Keratinocyte (primary cell): Measurements from ENCODE around the gene NFAM1. TPM values are rescaled to one million over a fixed set of nuclear protein-coding genes. Genes with fewer than 3 reads are reported as not detected.

ENCODE experiments used
- DNase-seq: peaks from one replicate; pipeline ENCODE4 v3.0.0-alpha.2; 2011; ENCODE audit warnings: low read depth, missing footprints, low spot score
- FAIRE-seq: peaks from 2 replicates; lab custom pipeline; 2011; peaks lifted over from hg19 to GRCh38; lab: Jason Lieb, UNC
- H2AFZ ChIP-seq: 2 replicates; pipeline ENCODE4 v1.6.0; 2012; ENCODE audit warnings: low read length, control low read depth, inconsistent platforms; ENCODE audit not compliant: control insufficient read depth
- H3K27ac ChIP-seq: 2 replicates; pipeline ENCODE4 v1.5.1; 2011; ENCODE audit warnings: low read length; ENCODE audit not compliant: control insufficient read depth, insufficient read depth
- H3K27me3 ChIP-seq: 3 replicates; pipeline ENCODE4 v1.6.0; 2011; ENCODE audit warnings: low read length; ENCODE audit not compliant: control insufficient read depth, insufficient read depth; ENCODE audit errors: extremely low read depth
- H3K36me3 ChIP-seq, 2 experiments: 2 replicates in 1 of 2; 3 replicates in 1 of 2; pipeline ENCODE4 v1.5.1; 2011; ENCODE audit warnings: low read length in 2 of 2, mild to moderate bottlenecking in 1 of 2; ENCODE audit not compliant: control insufficient read depth in 2 of 2, insufficient read depth in 2 of 2; ENCODE audit errors: extremely low read depth in 1 of 2
- H3K4me1 ChIP-seq: 3 replicates; pipeline ENCODE4 v1.5.1; 2011; ENCODE audit warnings: low read length; ENCODE audit not compliant: control insufficient read depth, insufficient read depth; ENCODE audit errors: extremely low read depth
- H3K4me2 ChIP-seq: 3 replicates; pipeline ENCODE4 v1.6.0; 2011; ENCODE audit warnings: low read depth, low read length; ENCODE audit not compliant: control insufficient read depth, insufficient read depth; ENCODE audit errors: extremely low read depth
- H3K4me3 ChIP-seq, 3 experiments: fragments of 200-600 bp in 1 of 3; sonication (generic) in 1 of 3; 2 replicates in 2 of 3; 3 replicates in 1 of 3; pipeline ENCODE4 v1.5.1; 2011 to 2016; ENCODE audit warnings: low read length in 3 of 3, mild to moderate bottlenecking in 3 of 3, control low read depth in 2 of 3, inconsistent platforms in 1 of 3, low read depth in 1 of 3, mixed read lengths in 1 of 3, mixed run types in 1 of 3, moderate library complexity in 1 of 3; ENCODE audit not compliant: control insufficient read depth in 2 of 3, insufficient read depth in 2 of 3; ENCODE audit errors: extremely low read depth in 1 of 3
- H3K79me2 ChIP-seq: 2 replicates; pipeline ENCODE4 v1.6.0; 2012; ENCODE audit warnings: low read length; ENCODE audit not compliant: control insufficient read depth, insufficient read depth
- H3K9ac ChIP-seq: 3 replicates; pipeline ENCODE4 v1.6.0; 2011; ENCODE audit warnings: low read length; ENCODE audit not compliant: control insufficient read depth, insufficient read depth; ENCODE audit errors: extremely low read depth
- H3K9me1 ChIP-seq: 3 replicates; pipeline ENCODE4 v1.6.0; 2011; ENCODE audit warnings: low read length; ENCODE audit not compliant: control insufficient read depth, insufficient read depth; ENCODE audit errors: extremely low read depth
- H3K9me3 ChIP-seq: 2 replicates; pipeline ENCODE4 v1.5.1; 2012; ENCODE audit warnings: low read depth, low read length; ENCODE audit not compliant: control insufficient read depth
- H4K20me1 ChIP-seq: 3 replicates; pipeline ENCODE4 v1.6.0; 2011; ENCODE audit warnings: low read length; ENCODE audit not compliant: control insufficient read depth, insufficient read depth; ENCODE audit errors: extremely low read depth
- CTCF ChIP-seq, 3 experiments: IDR thresholded peaks in 1 of 3; conservative IDR thresholded peaks in 1 of 3; optimal IDR thresholded peaks in 1 of 3; 2 replicates in 2 of 3; 3 replicates in 1 of 3; pipeline versions ENCODE3 to v1.5.1; 2011; ENCODE audit warnings: low read length in 3 of 3, mild to moderate bottlenecking in 3 of 3, moderate library complexity in 2 of 3, control low read depth in 1 of 3, inconsistent platforms in 1 of 3; ENCODE audit not compliant: insufficient read depth in 2 of 3; ENCODE audit errors: extremely low read depth in 1 of 3
- EZH2 ChIP-seq: IDR thresholded peaks from one replicate; pipeline ENCODE4 v1.6.1; 2012; ENCODE audit warnings: inconsistent platforms, mild to moderate bottlenecking, low read length, moderate library complexity
- dilution Hi-C: fragments of 300-500 bp; cut with MboI; formaldehyde crosslinking; loops from one replicate; pipeline ENCODE4 v1.7.0; 2020; ENCODE audit warnings: low sequenced_read_pairs; ENCODE audit not compliant: extremely low pct_ligation_motif_present
- polyA plus RNA-seq, 5 experiments: library from polyadenylated mRNA; depleted of rRNA in 3 of 5; stranded (reverse) in 3 of 5; stranded (forward) in 1 of 5; unstranded in 1 of 5; fragments of >200 nt; gene quantifications; 1 replicate in 1 of 5; 2 replicates in 3 of 5; 3 replicates in 1 of 5; pipeline versions ENCODE4 v1.2.1 to v1.2.3, GENCODE V29; 2011 to 2012; ENCODE audit warnings: missing spikeins in 2 of 5, low read depth in 1 of 5, low replicate concordance in 1 of 5

NFAM1 gene
- polyA plus RNA-seq, 1 donor (not counting 4 experiments of a cell fraction or from before 2014, with no cell fraction given), result not detected

DNA sequence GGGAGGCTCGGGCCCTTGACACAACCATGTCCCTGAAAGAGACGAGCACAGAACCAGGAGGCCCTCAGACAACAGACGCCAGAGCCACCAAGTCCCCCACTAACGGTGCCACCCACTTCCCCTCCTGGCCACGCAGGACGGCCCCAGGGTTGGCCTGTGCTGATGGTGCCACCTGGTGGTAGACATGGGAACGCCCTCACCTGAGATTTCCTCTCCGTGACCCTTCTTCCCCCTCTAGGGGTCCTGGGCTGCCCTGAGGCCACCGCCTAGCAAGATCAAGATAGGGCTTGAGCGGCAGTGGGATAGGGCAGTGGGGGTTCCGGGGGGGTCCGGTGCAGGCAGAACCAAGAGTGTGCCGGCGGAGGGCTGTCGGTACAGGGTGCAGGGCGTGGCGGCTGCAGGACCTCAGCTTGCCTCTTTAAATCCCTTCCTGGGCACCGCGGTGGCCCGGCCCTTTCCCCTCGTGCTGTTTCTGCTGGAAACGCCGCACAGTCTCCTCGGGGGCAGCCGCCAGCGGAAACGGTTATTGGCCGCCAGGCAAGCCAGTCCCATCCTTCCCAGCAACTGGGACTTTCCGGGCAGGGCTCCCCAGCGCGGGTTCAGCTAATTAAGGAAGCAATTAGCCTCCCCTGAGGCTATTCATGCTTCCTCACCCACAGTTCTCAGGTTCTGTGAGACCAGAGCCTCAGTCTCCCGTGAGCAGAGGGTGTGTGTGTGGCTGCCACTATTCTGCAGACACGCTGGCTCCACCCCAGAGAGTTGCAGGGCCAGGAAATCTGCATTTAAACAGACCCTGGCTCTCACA is 5.5 kb upstream of the NFAM1 start:
- TF ChIP-seq EZH2 (no peak), CTCF (optimal IDR thresholded peaks at IDR 0.05 in 1 of 3, IDR thresholded peaks at IDR 0.05 in 1 of 3, conservative IDR thresholded peaks at IDR 0.05 in 1 of 3; ENCODE audit: extremely low read depth in 1 of 3, insufficient read depth in 2 of 3, low read length in 3 of 3) (peak; percentile 95 to 99 (median 98))
- Histone ChIP-seq H3K36me3 (no peaks in the 10 kb centered on the region), H3K4me2 (peak overlapping the region; percentile 93), H3K4me1 (peaks cover 33% of the 10 kb centered on the region), H3K79me2 (no peaks in the 10 kb centered on the region), H2AFZ (peak overlapping the region; percentile 94), H3K27ac (no peak overlapping the region), H3K4me3 (peak overlapping the region; percentile 44 to 78 (median 74)), H3K9me3 (no peaks in the 10 kb centered on the region), H3K9ac (peak overlapping the region; percentile 60), H3K27me3 (peaks cover 18% of the 10 kb centered on the region), H4K20me1 (no peaks in the 10 kb centered on the region), H3K9me1 (no peaks in the 10 kb centered on the region)
- no peak for DNase-seq
- peak; percentile 58 for FAIRE-seq
- dilution Hi-C loops, result no loop called here

GRCh38 chr22:42436404-42436803 is 4.2 kb upstream of the NFAM1 start:
- Histone ChIP-seq H3K9me3 (no peaks in the 10 kb centered on the region), H3K36me3 (no peaks in the 10 kb centered on the region), H3K4me1 (peaks cover 33% of the 10 kb centered on the region), H4K20me1 (no peaks in the 10 kb centered on the region), H3K27me3 (peaks cover 30% of the 10 kb centered on the region), H2AFZ (no peak overlapping the region), H3K4me2 (no peak overlapping the region), H3K27ac (no peak overlapping the region), H3K4me3 (no peak overlapping the region), H3K9ac (no peak overlapping the region), H3K9me1 (no peaks in the 10 kb centered on the region), H3K79me2 (no peaks in the 10 kb centered on the region)
- no peak for DNase-seq
- no peak for FAIRE-seq
- dilution Hi-C loops, result no loop called here
- TF ChIP-seq CTCF (optimal IDR thresholded peaks at IDR 0.05 in 1 of 3, IDR thresholded peaks at IDR 0.05 in 1 of 3, conservative IDR thresholded peaks at IDR 0.05 in 1 of 3; ENCODE audit: extremely low read depth in 1 of 3, insufficient read depth in 2 of 3, low read length in 3 of 3), result no peak
- no peak for TF ChIP-seq EZH2
